Bone marrow (tissue), 2 donors: ENCODE results near the gene NLRC3.
A peak's percentile ranks its signal among the peaks of the same experiment; 100 is the strongest.
"Not testable (repeated sequence)": the region's sequence is repeated elsewhere in the genome, so short reads cannot be mapped to it uniquely, and the experiment has no call there.

ENCODE experiments used
- DNase-seq, 2 donors: peaks; one replicate each; lab custom pipeline; 2025; lab: John Stamatoyannopoulos, UW

Gene NLRC3, protein sequence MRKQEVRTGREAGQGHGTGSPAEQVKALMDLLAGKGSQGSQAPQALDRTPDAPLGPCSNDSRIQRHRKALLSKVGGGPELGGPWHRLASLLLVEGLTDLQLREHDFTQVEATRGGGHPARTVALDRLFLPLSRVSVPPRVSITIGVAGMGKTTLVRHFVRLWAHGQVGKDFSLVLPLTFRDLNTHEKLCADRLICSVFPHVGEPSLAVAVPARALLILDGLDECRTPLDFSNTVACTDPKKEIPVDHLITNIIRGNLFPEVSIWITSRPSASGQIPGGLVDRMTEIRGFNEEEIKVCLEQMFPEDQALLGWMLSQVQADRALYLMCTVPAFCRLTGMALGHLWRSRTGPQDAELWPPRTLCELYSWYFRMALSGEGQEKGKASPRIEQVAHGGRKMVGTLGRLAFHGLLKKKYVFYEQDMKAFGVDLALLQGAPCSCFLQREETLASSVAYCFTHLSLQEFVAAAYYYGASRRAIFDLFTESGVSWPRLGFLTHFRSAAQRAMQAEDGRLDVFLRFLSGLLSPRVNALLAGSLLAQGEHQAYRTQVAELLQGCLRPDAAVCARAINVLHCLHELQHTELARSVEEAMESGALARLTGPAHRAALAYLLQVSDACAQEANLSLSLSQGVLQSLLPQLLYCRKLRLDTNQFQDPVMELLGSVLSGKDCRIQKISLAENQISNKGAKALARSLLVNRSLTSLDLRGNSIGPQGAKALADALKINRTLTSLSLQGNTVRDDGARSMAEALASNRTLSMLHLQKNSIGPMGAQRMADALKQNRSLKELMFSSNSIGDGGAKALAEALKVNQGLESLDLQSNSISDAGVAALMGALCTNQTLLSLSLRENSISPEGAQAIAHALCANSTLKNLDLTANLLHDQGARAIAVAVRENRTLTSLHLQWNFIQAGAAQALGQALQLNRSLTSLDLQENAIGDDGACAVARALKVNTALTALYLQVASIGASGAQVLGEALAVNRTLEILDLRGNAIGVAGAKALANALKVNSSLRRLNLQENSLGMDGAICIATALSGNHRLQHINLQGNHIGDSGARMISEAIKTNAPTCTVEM

DNA sequence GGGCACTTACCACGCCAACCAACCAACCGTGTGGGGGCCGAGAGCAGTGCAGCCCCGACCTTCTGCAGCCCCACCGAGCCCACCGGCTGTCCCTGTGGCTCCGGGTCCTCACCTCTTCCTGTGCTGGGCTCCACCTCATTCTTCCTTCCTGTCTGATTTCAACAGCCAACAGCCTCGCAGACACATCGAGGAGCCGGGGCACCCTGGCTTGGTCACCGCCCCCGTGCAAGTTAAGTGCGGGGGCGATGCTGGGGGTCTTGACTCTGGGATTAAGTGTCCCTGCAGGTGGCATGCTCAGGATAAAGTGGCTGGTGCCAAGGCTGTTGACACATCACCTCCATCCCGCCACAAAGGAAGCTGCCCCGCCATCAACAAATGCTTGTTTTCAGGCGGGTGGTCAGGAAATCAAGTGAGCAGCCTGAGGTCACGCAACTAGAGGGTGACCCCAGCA lies at the start of gene NLRC3:
NLRC3 (minus strand) TSS at position 102 of the 451 bp plus-strand sequence. CDS start 12,367 bp downstream, outside the sequence.
- DNase-seq: peak in 1 of 2 donors; percentile 52

DNA sequence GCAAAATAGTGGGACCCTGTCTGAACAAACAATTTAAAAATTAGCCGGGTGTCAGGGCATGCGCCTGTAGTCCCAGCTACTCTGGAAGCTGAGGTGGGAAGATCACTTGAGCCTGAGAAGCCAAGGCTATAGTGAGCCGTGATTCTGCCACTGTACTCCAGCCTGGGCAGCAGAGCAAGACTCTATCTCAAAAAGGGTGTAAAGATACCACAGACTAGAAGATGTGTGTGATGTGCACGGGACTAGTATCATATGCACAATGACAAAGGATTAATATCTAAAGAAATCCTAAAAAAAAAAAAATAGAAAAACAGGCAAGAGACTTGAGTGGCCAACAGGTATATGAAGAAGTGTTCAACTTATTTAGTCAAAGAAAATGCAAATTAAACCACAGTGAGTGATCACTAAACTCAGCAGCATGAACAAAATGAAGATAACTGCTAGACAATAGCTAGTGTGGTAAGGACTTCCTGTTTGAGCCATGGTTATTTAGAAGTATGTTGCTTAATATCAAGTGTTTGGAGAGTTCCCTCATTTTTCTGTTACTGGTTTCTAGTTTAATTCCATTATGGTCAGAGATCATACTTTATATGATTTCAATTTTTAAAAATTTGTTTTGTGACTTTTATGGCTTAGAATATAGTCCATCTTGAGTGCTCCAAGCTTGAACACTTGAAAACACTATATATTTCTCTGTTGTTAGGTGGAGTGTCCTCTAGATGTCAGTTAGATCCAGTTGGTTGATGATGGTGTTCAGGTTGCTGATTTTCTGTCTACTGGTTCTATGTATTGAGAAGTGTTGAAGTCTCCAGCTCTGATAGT lies 48.9 kb upstream of the NLRC3 start:
- DNase-seq: peak in 1 of 2 donors; percentile 42

DNA sequence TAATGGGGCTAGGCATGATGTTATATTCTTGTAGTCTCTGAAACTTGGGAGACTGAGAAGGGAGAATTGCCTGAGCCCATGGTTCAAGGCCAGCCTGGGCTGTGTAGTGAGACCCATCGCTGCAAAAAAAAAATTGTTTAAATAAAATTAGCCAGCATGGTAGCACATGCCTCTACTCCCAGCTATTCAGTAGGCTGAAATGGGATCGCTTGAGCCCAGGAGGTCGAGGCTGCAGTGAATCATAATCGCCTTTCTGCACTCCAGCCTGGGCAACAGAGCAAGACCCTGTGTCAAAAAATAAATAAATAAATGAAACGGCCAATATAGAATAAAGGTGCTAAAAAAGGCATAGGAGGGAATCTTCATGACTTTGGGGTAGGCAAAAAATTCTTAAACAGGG lies 48.1 kb upstream of the NLRC3 start:
- DNase-seq: no peak

DNA sequence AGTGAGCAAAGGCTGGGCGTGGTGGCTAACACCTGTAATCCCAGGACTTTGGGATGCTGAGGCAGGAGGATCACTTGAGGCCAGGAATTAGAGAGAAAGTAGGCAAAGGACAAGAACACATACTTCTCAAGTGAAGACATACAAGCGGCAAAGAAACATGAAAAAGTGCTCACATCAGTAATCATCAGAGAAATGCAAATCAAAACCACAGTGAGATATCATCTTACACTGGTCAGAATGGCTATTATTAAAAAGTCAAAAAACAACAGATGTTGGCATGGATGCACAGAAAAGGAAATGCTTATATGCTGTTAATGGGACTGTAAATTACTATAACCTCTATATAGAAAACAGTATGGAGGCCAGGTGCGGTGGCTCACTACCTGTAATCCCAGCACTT lies 46.4 kb upstream of the NLRC3 start:
- no peak for DNase-seq

DNA sequence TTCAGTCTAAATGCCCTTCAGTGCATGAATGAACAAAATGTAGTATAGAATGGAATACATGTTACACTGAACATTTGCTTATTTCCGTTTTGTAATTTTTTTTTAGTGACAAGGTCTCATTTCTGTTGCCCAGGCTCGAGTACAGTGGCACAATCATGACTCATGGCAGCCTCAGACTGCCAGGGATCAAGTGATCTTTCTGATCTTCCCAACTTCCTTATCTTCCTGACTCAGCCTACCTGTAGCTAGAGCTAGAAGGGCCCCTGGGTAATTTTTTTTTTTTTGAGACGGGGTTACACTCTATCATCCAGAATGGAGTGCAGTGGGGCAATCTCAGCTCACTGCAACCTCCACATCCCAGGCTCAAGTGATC lies 41.6 kb upstream of the NLRC3 start:
- peak in 1 of 2 donors; percentile 69 for DNase-seq

DNA sequence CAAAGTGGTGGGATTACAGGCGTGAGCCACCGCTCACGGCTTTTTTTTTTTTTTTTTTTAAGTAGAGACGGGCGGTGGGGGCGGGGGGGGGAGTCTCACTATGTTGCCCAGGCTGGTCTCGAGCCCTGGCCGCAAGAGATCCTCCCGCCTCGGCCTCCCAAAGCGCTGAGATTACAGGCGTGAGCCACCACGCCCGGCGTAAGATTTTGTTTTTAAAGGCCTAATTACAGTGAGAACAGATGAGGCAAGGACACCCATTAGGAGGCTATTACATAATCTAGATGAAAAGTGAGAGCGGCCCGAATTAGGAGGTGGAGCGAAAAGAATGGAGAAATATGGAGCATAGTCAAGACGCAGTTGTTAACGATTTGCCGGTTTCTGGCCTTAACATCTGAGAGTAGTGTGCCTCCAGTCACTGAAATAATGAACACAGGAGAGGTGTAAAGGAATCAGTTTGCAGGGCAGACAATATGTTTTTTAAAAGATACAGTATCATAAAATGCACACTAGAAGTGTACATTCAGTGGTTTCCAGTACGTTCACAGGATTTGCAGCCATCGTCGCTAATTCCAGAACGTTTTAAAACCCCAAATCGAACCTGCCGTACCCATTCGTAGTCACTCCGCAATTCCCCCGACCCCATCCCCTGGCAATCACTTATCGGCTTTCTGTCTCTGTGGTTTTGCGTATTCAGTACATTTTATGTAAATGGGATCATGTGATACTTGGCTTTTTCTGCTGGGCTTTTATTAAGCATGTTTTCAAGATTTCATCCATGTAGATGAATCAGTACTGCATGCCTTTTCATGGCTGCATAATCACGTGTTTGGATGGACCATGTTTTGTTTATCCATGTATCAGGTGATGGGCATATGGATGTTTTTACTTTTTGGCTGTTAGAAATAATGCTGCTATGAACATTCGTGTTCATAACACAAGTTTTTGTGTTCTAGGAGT lies 35.6 kb upstream of the NLRC3 start:
- DNase-seq: no peak

DNA sequence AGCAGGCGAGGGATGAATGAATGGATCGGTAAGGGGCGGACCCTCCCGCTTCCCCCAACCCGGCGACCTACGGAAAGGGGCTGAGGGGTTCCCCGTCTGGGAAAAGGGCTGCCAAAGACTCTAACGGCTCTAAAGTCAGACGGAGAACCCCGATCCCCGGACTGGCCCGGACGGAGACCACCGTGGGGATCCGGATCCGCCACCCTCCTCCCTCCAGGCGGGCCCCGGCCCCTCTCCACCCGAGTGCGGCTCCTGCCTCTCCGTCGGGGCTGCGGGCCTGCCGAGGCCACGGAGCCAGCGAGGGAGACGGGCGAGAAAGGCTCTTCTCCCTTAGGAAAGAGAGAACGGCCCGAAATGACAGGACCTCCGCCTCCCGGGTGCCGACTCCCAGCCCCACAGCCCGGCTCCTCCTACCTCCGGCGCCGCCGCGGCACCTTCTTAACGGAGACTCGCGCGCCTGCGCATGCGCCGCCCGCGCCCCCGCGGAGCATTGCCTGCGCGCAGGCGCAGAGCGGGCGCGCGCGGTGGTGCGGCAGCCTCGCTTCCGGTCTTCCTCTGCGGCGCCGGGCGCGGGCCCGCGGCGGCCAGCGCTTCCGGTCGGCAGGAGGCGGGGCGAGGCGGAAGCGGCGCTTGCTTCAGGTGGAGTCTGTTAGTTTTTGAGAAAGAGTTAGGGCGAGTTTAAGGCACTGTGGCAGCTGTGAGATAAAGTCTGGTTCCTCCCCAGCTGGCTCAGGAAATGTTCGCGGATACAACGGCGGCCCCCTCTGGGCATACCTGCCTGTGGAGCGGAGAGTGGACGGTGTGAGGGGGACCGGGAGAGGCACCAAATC lies 34.2 kb upstream of the NLRC3 start, which contains the start of gene SLX4:
SLX4 (minus strand) TSS at position 461 of the 830 bp plus-strand sequence. CDS start 2,642 bp downstream, outside the sequence.
- peak; percentile 72 to 79 for DNase-seq

DNA sequence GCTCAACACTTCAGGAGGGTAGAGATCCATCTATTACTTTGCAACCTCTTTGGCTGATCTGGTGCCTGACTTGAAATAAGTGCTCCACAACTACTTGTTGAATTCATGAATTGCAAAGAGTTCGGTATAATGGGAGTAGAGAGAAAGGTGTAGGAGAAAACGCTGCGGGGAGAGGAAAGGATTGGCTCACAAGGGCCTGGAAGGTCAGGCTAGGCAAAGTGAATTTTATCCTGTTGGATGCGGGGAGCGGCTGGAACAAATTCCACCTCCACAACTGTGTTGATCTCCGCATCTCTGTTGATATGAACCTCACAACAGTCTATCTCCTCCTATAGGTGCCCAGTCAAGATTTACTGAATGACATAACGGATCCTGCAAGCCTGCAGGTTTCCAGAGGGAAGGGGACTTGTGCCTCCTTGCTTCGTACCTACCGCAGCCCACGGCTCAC lies 33.5 kb upstream of the NLRC3 start:
- no peak for DNase-seq

DNA sequence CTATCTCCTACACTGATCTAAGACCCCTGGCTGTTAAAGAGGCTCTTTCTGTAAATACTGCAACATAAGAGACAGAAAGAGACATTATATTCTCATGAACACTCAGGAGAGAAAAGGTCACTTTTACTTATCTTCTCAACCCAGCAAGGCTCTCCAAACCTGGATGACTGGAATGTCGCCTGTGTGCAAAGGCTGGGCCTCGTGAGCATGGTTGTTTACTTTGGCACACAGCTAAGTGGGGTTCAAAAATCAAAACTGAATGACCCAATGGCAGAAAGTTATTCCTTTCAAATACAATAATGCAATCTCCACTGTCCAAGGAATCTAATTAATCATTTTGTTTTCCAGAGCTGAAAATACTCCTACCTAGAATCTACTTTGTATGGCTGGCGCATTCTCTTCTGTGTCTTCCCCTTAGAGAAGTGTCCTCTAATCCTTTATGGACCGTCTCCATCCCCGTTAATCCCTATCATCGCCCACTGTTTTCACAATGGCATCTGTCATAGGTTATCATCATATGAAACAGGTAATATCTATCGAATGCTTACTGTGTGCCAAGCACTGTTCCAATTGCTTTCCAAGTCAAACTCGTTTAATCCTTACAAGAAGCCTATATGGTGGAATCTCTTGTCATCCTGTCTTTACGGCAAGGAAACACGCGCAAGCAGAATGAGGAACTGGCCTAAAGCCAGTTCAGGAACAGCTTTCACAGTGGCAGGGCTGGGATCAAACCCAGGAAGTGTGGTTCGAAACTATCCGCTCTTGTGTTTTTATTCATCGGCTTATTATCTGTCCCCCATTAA lies 32.9 kb upstream of the NLRC3 start:
- DNase-seq: no peak

DNA sequence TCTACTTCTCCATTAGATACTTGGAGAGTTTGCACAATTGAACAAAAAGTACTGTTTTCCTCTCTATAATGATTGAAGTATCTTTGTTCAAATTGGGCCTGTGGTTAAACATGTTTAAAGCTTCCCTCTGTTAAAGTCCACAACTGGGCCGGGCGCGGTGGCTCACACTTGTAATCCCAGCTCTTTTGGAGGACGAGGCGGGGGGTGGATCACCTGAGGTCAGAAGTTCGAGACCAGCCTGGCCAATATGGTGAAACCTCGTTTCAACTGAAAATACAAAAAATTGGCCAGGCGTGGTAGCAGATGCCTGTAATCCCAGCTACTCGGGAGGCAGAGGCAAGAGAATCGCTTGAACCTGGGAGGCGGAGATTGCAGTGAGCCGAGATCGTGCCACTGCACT lies 31.8 kb upstream of the NLRC3 start:
- DNase-seq: not testable (repeated sequence)

DNA sequence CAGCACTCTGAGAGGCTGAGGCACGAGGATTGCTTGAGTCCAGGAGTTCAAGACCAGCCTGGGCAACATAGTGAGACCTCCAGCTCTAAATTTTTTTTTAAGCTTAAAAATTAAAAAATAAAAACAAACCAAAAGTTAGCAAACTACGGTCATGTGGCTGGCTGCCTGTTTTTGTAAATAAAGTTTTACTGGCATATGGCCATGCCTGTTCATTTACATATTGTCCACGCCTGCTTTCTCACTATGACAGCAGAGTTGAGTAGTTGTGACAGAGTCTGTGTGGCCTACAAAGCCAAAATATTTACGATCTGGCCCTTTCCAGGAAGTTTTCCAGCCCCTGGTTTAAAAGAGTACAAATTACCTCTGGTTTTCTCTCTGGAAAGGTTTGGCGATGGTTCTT lies 30.9 kb upstream of the NLRC3 start:
- DNase-seq: no peak

DNA sequence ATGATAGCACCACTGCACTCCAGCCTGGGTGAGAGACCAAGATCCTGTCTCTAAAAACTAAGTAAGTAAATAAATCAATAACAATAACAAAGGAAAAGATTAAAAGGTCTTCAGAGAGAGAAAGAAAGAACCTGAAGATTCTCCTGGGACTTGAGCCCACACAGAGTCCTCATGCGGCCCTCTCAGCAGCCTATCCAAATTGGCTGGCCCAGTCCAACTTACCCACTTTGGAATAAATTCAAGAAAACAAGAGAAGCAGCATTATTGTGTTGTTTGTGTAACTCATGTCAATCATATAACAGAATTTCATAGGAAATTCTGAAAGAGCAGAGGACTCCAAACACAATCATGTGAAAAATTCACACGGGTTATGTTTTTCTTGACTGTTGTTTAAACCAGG lies 30.4 kb upstream of the NLRC3 start:
- no peak for DNase-seq

DNA sequence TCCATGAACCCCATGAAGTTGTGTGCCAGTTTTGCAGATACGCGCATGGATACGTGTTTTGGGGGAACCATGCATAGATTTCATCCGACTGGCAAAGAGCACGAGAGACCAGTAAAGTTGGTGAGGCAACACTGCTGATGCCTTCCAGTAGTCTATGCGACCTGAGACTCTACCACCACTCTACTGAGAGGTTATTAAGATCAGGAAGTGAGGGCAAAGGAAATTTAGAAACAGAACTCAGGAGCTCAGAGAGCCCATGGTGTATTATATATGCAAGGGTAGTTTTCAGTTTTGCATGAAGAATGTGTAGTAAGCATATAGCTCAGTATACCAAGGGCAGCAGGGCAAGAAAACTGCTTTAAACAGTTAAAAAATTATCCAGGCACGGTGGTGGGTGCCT lies 30.0 kb upstream of the NLRC3 start:
- no peak for DNase-seq

DNA sequence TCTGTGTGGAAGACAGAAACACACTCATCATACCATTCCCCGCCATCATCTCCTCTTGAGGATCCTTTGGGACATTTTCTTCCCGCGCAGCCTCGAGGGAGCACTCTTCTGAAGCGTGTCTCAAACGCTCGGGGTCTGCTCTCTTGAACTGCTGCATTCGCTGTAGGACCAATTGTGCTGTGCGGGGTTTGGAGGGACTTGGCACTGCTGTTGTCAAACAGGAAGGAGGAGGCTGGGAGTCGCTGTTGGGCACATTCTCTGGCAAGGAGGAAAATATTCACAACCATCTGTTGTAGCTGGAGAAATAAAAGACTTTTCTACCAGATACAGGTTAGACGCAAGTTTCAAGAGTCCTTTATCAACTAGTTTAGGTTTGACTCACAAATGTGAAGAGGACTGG lies 29.2 kb upstream of the NLRC3 start:
- no peak for DNase-seq

DNA sequence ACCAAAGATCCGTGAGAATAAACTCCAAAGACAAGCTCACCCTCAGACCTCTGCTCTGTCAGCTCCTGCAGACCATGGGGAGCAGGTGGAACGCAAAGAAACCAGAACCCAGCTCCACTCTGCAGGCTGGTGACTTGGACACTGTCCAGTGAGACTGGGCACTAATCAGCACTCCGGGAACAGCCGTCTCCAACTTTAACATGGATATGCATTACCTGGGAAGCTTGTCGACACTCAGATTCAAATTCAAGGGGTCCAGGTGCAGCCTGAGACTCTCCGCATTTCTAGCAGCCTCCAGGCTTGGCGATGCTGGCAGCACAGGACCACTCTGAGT lies 25.1 kb upstream of the NLRC3 start:
- DNase-seq: no peak

DNA sequence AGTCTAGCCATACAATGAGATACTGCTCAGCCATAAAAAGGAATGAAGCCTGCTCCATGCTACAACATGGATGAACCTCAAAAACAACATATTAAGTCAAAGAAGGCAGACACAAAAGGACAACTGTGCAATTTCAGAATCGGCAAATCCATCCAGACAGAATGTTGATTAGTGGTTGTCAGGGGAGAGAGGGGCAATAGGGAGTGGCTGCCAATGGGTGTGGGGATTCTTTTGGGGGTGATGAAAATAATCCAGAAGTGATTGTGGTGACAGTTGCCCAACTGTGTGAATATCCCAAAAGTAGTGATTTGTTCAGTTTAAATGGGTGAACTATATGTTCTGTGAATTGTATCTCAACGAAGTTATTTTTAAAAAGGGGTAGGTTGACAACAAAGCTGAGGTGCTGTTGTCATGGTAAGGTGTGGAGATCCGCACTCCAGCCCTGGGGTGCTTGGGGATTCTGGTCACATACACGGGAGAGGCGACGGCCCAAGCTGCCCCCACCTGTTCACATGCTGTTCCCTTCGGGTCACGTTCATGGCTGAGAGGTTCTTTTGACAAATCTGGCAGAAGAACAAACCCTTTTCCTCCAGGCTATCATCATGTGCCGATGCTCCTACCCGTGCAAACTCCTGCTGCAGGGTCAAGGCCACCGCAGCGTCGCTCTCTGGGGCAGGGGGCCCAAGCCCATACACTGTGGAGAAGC lies 24.6 kb upstream of the NLRC3 start:
- no peak for DNase-seq

DNA sequence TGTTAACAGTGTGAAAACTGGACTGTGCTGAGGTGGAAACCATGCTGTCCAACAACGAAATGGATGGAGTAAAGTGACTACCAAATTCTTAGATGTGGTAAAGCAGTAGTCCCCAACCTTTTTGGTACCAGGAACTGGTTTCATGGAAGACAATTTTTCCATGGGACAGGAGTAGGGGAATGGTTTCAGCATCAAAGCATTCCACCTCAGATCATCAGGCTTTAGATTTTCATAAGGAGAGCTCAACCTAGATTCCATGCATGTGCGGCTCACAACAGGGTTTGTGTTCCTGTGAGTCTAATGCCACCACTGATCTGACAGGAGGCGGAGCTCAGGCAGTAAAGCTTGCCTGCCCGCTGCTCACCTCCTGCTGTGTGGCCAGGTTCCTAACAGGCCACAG lies 22.7 kb upstream of the NLRC3 start:
- no peak for DNase-seq

DNA sequence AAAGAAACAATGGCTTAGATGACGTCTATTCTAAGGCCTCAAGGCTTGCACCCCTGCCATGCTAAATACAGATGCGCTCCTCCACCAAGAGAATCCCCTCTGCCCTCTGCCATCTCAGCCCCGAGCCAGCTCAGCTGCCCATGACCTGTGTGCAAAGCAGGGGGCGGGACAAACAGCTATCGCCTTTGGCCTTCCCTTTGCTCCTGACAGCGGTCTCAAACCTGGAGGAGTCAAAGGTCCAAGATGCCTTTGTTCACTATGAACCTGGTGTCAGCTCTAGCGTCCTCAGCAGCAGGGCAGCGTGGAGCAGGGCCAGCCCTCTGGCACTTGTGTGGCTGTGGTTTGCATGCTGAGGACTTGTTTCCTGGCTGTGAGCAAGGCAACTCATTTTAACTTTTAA lies 21.9 kb upstream of the NLRC3 start:
- DNase-seq: no peak
